Fibroblast of skin of back (primary cell): ENCODE results near the gene IQGAP3.

ENCODE experiments used
- DNase-seq: peaks from one replicate; pipeline ENCODE4 v3.0.0-alpha.2; 2013

The IQGAP3 gene

GRCh38 chr1:156479093-156480015 lies 93.0 kb downstream of the IQGAP3 start:
- no peak for DNase-seq

GRCh38 chr1:156478250-156478627 lies 94.1 kb downstream of the IQGAP3 start:
- DNase-seq, result no peak

- no peak for DNase-seq
Measured at GRCh38 chr1:156477526-156478249, 94.7 kb downstream of the IQGAP3 start.

- DNase-seq, result peak; percentile 86
Measured at GRCh38 chr1:156476501-156477298, 95.7 kb downstream of the IQGAP3 start.

GRCh38 chr1:156475568-156476500 lies 96.5 kb downstream of the IQGAP3 start:
- DNase-seq, result no peak
